Measurements from ENCODE around the gene EIF6.
A peak's percentile ranks its signal among the peaks of the same experiment; 100 is the strongest.
"Not testable (repeated sequence)": the region's sequence is repeated elsewhere in the genome, so short reads cannot be mapped to it uniquely, and the experiment has no call there.

Gene EIF6

DNA sequence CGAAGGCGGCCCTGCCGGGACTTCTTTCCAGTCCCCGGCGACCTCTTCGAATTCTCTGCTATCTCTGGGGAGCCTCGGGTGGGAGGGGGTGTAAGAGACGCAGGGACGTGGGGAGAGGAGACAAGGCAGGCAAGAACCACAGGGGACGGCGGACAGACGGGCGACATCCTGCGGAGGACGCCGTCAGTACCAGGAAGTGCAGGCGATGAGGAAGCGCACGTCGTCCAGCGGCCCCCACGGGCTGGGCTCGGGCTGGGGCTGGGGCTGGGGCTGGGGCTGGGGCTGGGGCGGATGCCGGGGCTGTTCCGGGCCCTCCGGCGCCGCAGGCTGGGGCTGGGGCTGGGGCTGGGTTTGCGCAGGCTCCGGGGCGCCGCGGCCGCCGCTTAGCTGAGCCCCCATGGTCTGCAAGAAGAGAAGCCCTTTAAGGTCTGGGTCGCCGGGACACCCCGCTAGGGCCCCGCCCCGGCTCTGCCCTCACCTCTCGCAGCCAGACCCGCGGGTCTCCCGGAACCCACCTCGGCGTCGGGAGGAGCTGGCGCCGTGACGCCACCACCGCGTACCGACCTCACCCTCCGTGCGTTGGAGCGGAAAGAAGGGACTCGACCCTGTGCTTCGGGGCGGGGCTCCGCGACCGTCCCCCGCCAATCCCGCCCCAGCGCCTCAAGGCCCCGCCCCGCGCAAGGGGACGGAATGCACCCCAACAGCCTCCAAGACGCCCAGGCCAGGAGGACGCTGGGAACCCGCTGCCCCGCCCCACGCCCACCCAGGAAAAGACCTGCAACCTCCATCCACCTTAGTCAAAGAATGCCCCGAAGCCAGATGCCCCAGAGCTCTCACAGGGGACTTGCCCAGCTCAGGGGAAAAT, 6.8 kb downstream of the EIF6 start, which contains the start of gene MMP24OS:
Gene MMP24OS (minus strand): TSS at position 592 of the 865 bp plus-strand sequence. CDS start 193 bp downstream, at position 399.
- peak; percentile 73 to 97 (median 86) for DNase-seq

DNA sequence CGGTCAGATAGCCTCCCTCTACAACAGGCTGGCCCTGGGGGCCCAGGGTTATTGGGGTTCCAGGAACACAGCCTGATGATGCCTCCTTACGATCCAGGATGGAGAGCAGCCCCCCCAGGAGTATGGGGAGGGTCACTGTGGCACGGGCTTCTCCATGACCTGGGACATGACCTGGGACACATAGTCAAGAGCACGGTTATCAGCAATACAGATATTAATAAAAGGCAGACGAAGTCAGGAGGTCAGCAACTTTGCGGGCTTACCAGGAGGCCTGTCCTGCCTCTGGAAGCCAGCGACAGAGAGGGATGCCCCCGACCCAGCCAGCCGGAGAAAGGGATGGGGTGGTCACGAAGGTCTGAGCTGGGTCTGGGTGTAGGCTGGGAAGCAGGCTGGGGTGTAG, 7.4 kb downstream of the EIF6 start:
- peak in 1 of 5 experiments; percentile 17 for DNase-seq

DNA sequence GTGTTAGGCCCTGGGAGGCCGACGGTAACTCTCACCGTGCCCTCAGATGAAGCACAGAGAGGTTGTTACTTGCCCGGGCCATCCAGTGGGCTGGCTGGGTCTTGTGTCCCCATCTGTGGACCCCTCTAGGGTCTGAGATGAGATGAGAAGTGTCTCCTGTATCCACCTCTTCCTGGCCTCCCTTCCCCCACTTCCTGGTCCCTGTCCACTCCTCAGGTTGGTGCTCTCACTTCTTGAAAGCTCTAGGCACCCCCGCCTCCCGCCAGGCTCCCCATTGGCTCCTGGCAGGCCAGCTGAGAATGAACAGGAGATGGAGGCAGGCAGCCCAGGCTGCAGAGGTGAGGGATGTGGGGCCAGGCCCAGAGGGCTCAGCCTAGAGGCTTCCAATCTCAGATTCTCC, 8.2 kb downstream of the EIF6 start:
- peak in 1 of 5 experiments; percentile 33 for DNase-seq

DNA sequence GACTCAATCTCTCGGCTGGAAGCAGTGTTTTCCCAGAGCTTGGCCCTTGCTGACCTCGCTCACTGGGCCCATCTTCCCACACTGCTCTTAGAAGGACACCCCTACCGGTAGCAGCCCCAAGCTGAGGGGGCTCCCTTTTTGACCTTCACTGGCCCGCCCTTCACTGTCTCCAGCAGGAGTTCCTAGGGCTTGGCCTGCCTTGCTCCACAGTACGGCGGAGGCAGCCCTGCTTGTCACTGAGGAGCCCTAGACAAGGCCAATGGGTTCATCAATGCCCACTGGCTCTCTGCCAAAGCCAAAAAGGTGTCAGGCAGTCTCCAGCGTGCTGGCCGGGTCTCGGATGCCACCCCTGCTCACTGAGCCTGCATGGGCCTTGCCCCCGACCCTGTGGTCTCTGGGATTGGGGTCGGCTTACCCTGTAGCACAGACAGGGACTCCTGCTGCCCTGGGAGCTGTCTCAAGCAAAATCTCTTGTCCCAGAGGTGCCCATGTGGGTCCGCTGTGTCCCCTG, 8.8 kb downstream of the EIF6 start:
- DNase-seq: no peak

DNA sequence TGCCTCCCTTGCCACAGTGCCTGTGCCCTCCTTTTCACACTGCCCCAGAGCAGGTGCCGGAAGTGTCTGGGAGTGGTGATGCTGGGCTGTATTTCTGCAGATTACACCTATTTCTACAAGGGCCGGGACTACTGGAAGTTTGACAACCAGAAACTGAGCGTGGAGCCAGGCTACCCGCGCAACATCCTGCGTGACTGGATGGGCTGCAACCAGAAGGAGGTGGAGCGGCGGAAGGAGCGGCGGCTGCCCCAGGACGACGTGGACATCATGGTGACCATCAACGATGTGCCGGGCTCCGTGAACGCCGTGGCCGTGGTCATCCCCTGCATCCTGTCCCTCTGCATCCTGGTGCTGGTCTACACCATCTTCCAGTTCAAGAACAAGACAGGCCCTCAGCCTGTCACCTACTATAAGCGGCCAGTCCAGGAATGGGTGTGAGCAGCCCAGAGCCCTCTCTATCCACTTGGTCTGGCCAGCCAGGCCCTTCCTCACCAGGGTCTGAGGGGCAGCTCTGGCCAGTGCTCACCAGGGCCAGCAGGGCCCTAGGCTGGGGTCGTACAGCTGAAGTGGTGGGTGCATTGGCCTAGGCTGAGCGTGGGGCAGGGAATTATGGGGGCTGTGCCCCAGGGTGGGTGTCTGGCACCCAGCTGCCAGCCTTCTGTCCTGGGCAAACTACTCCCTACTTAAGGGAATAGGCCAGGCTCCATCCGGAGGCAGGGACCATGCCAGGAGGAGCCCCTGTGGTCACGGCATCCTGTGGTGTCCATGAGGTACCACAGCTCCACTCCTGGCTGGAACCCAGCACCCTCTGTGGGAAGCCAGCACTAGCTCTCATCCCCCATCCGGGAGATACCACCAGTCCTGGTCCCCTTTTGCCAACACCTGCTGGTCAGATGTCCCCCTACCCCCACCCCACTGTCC, 10.1 kb downstream of the EIF6 start:
- DNase-seq: no peak

DNA sequence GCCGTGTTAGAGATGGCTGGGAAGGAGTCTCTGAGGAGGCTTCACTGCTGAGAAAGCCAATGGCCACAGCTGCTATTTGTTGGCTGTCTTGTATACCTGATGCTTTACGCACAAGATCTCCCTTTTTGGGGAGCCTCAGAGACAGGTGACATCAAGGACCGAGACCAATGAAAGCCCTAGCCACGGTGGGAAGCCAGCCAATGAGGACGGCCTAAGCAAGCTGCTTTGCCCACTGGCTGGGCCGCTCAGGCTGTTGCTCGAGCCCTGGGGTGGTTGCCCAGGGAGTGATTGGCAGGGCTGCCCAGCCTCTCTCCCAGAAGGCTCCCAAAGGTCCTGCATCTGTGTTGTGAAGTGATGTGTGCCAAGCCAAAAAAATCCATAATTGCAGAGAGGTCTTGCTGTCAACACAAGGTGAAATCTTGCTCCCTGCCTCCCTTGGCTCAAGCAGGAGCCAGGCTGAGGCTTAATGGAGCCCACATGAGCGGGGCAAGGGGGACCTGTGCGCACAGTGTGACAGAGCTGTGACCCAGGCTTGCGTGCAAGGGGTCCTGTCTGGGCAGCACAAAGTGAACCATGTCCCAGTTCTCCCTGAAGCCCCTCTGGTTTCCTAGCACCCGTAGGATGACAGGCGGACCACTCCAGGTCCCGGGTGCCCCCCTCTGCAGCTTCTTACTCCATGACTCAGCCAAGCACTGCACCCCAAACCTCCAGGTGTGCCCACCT, 11.0 kb downstream of the EIF6 start:
- no peak for DNase-seq

DNA sequence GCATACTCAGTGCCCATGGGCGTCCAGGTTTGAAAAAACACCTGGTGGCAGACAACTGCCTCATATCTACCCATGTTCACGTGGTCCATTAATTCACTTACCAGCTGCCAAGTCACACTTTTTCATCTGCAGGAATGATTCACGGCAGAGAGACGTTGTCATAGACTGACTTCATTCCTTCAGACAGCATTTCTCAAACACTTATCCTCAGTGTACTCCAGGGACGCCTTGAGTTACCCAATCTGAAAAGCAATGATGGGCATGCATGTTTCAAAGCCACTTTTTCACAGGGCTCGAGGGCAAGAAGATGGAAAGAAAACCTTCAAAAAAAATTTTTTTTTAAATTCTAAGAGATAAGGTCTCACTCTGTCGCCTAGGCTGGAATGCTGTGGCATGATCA, 12.7 kb downstream of the EIF6 start:
- no peak for DNase-seq

DNA sequence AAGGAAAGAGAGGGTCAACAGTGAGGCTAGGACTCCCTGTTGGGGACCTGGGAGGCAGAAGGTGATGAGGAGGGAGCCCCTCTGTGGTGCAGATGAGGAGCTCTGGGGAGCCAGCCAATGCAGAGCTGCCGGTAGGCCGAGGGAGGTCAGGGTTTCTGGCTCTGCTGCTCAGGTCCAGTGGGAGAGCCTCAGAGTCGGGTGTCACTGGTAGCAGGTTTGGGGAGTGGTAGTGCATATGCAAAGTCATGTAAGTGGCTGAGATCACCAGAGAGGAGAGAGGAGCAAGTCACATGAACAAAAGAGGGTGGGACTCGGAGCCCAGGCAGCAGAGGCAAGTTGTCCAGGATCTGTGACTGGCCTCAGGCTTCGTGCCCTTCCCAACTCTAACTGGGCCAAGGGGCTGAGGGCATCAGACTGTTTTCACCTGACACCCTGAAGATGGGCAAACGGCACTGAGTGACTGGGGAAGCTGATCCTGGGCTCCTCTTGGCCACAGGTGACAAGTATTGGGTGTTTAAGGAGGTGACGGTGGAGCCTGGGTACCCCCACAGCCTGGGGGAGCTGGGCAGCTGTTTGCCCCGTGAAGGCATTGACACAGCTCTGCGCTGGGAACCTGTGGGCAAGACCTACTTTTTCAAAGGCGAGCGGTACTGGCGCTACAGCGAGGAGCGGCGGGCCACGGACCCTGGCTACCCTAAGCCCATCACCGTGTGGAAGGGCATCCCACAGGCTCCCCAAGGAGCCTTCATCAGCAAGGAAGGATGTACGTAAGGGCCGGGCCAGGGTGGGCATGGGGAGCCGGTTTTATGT, 13.3 kb downstream of the EIF6 start:
- no peak for DNase-seq

DNA sequence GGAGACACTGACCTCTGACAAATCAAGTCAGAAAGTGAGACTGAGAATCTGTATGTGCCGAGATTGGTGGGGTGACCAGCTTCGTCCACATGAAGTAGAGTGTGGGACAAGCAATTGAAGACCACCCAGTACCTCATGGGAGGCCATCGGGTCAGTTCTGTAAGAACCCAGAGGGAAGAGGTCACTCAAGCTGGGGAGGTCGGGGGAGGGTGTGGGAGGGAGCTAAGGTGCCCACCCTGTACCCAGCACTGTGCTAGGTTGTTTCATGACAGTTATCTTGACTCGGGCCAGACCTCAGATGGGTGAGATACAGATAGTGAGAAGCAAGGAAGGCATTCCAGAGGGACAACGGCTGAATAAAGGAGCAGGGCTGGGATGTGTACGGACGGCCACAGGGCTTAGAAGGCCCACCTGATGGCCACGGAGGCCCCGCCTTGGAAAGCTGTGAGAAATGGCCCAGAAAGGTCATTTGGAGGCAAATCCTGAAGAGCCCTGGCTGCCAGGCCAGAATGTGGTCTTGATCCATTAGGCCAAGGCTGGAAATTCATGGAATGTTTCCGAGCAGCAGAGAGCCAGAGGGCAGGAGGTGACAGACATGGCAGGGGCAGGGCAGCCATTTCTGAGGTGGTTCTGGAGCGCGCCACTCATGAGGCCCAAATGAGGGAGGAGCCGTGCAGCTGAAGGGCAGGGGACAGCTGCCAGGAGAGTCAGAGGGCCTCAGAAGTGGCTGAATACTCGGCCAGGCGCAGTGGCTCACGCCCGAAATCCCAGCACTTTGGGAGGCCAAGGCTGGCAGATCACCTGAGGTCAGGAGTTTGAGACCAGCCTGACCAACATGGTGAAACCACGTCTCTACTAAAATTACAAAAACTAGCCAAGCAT, 14.3 kb downstream of the EIF6 start:
- DNase-seq: no peak

DNA sequence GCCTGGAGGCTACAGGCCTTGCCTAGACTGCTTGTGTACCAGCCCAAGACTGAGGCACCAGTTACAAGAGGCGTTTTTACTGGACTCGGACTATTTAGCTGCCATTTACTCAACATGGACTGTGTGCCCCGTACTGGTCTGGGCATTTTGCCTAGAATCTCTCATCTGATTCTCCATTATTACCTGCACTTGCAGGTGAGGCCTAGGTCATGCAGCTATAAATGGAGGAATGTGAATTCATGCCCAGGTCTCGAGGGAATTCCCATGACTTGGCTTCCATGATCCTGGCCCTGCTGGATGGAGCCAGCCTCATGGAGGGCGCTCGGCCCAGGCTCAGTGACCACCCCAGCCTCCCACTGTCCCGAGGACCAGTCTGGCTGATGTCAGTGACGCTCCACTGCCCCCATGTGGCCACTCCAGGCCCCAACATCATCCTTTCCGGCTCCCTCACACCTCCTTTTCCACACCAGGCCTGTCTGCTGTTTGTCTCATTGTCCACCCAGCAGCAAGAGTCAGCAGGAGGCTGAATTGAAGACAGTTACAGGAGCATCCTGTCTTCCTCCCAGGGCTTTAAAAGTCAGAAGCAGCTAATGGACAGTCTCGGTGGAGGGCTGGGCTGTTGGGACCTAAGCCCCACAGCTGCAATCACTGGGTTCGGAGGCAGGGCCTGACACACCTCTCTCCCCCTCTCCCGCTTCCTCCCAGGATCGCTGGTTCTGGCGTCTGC, 15.4 kb downstream of the EIF6 start:
- peak in 3 of 5 experiments; percentile 18 to 45 (median 33) for DNase-seq

DNA sequence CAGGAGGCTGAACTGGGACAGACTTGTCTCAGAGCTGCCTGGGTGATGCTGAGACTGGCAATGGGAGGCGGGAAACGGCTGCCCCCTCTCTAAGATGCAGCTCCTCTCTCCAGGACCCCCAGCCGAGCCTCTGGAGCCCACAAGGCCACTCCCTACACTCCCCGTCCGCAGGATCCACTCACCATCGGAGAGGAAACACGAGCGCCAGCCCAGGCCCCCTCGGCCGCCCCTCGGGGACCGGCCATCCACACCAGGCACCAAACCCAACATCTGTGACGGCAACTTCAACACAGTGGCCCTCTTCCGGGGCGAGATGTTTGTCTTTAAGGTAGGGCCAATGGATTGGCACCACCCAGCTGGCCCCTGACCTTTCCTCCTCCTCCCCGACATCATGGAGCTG, 17.5 kb downstream of the EIF6 start:
- no peak for DNase-seq

DNA sequence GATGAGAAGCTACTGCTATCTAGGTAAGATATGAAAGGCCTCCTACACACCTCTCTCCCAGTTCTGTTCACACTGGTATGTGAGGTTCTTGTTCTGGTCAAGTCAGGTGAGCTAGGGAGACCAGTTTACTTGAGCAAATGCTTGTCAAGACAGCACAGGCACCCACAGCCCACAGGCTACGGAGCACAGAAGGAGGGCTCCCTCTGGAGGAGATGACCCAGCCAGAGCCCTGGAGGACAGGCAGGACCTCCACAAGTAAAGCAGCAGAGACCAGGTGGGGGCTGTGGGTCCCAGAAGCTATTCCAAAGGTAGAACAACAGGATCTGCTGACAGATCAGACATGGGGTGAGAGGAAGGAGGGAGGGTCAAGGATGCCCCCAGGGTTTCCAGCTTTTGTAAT, 19.8 kb downstream of the EIF6 start:
- DNase-seq: no peak

DNA sequence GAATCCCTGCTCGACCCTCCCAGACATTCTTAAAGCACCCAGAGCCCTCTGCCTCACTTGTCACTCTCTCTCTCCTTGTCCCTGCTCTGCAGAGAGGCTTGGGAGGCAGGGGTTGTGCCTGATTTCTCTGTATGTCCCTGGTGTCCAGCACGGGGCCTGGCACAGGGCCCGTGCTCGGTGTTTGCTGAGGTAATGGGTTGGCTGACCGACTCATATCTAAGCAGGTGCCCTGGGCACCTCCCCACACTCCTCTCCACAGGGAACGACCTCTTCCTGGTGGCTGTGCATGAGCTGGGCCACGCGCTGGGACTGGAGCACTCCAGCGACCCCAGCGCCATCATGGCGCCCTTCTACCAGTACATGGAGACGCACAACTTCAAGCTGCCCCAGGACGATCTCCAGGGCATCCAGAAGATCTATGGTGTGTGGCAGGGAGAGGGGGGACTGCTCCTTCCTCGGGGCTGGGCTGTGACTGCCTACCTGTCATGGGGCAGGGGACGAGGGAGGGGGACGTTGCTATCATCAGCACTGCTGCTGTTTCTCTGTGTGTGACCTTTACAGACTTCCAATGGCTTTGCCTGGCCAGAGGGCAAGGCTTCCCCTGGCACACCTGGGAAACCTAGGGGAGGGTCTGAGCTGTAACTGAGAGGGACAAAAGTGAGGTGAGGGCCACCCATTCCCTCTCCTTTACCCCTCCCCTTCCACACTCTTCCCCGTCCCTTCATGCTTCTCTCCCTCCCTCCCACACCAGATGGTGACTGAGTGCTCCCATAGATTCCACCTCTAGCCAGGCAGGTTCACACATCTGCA, 20.8 kb downstream of the EIF6 start:
- no peak for DNase-seq

DNA sequence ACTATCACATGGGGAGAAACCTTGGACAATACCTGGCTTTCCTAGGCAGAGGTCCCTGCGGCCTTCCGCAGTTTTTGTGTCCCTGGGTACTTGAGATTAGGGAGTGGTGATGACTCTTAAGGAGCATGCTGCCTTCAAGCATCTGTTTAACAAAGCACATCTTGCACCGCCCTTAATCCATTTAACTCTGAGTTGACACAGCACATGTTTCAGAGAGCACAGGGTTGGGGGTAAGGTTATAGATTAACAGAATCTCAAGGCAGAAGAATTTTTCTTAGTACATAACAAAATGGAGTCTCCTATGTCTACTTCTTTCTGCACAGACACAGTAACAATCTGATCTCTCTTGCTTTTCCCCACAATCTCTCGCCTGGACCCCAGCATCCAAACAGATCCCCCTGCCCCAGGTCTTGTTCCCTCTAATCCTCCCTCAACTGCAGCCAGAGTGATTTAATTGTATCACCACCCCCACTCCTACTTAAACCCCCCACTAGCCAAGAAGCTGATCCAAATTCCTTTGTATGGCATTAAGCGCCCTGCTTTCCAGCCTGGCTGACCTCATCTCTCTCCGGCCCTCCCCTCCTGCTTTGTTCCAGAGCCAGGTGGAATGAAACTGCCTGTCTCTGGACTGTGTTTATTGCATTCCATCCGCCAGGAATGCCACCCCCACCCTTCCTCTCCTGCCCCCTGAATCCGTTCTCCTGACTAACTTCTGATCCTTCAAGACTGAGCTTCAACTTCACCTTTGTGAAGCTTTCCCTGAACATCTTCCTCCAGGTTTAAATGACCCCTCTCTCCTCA, 21.6 kb downstream of the EIF6 start:
- DNase-seq: not testable (repeated sequence)

DNA sequence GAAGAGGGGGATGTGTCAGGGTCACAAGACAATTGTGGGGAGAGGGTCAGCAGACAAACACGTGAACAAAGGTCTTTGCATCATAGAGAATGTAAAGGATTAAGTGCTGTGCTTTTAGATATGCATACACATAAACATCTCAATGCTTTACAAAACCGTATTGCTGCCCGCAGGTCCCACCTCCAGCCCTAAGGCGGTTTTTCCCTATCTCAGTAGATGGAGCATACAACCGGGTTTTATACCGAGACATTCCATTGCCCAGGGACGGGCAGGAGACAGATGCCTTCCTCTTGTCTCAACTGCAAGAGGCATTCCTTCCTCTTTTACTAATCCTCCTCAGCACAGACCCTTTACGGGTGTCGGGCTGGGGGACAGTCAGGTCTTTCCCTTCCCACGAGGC, 22.3 kb downstream of the EIF6 start:
- DNase-seq: not testable (repeated sequence)

DNA sequence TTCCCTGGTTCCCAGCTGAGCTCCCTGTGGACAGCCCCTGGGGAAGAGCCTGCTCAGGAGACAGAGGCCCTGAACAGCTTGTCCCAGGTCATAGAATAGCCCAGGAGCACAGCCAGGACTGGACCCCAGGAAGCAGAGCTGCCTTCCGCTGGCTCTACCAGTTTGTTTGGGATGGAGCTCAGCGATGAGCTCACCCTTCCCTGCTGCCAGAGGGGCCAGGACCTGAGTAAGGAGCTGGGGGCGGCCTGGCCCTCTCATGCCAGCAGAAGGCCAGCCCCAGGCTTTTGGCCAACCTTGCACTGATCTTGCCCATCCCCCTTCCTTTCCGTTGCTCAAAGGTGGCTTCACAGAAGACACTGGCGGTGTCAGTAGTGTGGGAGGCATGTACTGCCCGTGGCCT, 24.1 kb downstream of the EIF6 start:
- no peak for DNase-seq

DNA sequence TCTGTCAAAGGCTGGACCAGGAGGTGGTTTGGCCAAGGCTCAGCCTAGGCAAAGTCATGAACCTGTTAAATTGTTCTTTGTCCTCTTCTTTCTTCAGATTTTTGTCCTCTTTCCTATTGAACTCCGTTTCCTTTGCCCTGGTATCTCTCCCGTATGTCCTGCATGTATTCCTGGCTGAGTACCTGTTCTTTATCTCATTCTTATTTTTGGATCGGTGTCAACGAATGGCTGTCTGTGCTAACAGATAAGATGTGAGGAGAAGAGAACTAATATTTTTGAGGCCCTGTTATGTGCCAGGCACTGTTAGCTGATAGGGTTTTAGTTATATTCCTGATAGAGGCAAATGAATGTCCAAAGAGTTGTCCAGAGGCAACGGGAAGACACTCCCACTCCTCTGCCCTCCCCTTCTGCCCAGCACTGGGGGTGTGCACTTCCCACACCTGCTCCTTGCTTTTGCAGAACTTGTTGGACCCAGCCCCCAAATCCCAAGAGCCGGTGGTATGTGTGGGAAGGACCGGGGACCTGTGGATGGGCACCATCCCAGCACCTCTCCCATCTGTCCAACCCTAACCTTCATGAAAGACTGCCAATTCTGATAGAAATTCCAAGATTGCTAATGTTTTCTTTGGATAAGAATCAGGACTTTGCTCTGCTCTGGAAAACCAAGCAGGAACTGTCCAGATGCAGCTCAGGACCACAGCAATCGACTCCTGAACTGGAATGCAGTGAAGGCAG, 27.2 kb downstream of the EIF6 start:
- no peak for DNase-seq

All from T-helper 2 cell (primary cell).